Stimulated activated CD8-positive, alpha-beta memory T cell treated with anti-CD3 and anti-CD28 coated beads, Interleukin-15, amount 100 ng/mL, for 24 hours (primary cell): ENCODE data around the gene ROR1.

Experiments
- DNase-seq: peaks from one replicate; pipeline ENCODE4 v3.0.0-alpha.2; 2020; ENCODE audit warnings: low read depth

ROR1 gene

DNA sequence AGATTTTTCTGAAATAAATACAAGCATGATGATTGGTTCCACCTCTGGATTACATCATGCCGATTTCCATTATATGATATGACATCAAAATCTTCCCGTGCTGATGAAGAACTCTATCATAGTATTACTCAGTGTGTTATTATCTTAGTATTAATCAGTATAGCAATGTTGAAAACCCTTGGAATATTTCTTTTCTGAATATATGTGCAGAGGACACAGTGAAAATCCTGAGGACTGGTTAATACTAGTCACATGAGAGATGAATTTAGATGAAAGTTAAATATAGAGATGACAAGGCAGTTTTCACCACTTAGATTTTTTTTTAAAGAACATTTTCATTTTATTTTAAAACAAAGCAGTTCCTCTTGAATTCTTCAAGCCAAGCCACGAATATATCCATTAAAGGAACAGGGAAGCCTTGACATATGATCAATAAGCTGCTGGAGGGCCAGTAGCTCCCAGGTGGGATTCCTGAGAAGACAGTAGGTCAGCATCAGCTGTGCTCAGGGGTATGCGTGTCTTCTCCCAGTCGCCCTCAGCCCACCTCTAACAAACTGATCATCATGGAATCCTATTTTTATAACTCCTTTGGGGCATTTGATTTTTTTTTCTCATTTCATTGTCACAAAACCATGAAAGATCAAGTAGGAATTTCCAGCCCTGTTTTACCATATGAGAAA lies 373.4 kb downstream of the ROR1 start:
- no peak for DNase-seq

DNA sequence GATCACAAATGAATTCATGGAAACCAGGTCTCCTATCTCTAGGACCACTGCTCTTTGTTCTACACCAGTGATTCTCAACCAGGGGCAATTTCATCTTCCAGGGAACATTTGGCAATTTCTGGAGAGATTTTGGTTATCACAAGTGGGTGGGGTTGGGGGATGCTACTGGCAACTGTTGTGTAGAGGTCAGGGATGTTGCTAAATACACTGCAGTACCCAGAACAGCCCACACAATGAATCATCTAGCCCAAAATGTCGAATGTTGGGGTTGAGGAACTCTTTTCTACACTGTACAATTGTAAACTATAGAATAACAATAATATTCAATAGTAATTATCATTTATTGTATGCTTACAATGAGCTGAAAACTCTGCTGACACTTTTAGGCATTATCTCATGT lies 373.9 kb downstream of the ROR1 start:
- DNase-seq: no peak

DNA sequence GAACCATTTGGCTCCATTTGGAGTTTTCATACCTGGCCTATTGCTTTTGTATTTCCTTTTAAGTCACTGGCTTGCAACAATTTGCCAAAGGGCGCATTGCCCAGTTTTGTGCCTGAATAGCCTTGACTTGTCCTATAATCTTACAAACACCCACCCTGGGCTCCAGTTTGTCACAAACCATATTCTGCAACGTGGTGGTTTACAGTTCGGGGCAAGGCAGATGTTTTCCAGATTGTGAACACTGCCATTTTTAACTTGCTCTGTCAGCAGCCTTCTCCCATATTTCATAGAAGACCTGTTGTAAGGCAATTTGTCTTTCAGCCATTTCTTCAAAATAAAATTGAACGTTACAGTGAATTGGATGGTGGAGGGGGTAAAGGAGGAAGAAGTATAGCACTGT lies 376.4 kb downstream of the ROR1 start:
- DNase-seq: no peak

DNA sequence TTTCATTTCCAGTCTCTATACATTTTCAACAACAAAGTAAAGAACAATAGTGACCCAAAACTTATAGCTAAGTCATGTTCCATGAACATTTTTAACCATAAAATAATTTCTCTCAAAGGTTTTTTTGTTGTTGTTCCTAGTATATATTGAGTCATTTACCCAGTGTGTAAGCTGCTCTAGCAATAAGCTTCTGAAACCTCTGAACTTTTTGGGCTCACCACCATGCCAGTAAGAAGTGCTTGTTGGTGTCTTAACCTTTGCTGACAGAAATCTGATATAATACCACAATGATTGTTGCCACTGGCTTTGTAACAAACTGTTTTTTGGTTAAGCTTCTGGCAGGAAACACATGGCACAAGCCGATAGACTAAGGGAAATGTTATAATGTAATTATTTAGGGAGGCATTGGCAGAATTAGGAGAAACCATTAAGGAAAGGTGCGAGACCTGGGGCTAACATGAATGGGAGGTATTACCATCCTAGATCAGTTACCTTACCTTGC lies 377.0 kb downstream of the ROR1 start:
- DNase-seq: no peak

DNA sequence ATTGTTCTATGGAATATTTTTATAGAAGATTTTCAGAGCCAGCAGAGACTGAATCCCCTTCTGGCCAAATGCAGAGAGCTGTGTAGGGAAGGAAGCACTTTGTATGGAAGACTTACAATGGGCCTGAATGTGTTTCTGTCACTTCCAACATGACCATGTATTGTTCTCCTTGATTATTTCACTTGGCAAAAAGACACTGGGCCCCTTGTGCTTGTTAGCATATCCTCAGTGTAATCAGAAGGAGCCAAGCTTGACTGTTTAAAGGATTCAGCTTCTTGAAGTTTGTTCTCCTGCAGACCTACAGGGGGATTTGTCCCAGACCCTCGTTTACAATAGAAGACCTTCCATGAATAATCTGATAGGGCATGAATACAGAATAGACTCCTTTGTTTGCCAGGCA lies 381.5 kb downstream of the ROR1 start:
- DNase-seq: no peak

DNA sequence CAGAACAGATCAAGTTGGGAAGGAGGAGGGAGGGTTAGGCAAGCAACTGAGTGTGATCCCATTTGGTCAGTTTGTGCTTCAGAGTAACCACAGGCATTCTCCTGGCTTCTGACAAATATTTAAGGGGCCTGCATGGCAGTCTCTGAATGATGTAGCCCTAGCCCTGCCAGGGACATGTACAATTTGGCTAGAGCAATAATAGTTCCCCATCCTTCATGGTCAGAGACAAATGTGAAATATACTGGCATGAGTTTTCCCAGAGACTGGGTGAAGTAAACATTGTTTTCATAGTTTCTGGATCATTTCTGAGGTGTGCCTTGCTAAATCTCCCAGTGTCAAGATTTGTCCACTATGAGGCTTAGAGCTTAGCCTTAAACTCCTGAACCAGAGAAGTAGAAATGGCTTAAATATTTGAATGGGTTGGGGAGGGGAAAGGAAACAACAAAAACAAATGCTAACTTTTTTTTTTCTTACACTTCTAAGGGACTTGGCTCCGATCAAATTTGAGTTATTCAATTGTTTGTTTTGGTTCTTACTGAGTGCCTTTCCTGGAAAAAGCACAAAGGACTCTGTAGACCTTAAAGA lies 387.6 kb downstream of the ROR1 start:
- DNase-seq: no peak

DNA sequence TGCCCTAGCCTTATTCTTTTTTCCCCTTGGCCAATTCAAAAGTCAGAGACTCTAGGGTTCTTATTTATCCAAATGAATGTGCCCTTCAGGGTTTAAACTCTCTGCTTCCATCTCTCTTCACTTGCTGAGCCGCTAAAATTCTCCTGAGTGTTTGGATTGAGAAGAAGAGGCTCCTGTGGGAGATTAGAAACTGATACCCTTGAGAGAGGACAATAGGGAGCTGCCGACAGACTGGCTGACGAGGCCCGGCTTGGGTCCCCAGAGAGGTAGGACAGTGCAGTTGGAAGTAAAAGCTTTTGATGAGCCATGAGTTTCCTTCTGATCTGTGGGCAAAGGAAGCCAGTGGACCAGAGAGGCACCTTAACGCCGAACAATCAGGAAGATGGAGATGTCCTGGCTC lies 388.3 kb downstream of the ROR1 start:
- DNase-seq: no peak

DNA sequence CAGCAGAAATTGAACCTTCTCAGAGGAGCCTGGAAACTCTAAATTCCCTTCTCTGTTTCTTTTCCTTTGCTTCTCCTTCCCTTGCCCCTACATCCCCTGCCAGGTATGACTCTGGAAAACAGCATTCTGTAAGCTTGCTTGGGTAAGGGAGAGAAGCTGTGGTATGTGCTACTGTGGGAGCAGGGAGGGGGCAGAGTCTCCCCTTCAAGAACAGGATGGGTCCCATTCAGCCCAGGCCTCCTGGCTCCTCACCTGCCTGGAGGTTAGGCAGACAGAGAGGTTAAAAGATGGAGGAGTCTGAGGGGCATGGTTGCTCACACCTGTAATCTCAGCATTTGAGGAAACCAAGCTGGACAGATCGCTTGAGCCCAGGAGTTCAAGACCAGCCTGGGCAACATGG lies 389.0 kb downstream of the ROR1 start:
- DNase-seq: no peak

DNA sequence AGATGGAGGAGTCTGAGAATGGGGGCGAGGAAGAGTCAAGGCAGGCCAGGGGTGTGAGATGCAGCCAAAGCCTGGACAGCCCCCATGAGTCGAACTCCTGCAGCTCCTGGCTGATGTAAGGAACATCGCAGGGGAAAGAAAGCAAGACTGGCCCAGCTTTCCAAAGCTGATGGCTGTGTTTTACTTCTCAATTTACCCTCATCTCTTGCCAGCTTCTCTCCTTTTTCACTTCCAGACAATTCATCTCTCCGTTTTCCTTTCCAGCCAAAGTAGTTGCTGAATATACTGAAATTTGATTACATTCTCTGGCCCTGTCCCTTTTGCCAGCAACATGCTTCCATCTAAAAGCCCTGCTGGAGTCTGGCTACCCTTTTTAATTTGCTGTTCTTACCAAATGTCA lies 389.6 kb downstream of the ROR1 start:
- no peak for DNase-seq

DNA sequence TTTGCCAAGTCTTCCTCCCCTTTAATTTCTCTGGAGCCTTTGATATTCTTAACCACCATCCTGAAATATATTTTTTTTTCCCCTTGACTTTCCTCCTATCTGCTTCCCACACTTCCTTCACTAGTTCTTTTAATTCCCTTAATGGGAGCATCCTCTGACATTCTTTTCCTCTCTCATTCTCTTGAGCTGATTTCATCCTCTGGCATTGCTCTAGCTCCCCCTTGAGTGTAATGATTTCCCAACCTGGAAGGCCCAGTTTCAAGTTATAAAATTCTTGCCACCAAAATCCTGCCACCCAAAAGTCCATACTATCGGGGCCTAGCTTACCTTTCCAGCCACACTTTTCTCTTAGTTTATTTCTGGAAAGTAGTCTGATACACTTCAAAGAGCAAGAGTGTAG lies 390.2 kb downstream of the ROR1 start:
- DNase-seq: no peak

DNA sequence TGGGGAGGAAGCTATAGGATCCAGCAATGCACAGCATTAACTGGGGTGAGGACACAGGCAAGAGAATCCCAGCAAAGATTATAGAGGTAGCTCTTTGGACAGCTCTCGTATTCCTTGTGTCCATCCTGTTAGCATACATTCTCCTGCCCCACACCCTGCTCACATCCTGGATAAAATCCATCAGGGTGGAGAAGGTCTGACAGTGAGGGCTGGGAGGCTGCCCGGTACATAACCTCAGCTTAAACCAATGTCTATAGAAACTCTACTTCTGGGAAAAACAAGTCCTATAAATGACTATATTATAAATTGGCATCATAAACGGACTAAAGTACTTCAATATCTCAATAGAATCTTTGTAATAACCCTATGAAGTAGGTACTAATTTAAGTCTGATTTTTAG lies 392.8 kb downstream of the ROR1 start:
- DNase-seq: no peak

DNA sequence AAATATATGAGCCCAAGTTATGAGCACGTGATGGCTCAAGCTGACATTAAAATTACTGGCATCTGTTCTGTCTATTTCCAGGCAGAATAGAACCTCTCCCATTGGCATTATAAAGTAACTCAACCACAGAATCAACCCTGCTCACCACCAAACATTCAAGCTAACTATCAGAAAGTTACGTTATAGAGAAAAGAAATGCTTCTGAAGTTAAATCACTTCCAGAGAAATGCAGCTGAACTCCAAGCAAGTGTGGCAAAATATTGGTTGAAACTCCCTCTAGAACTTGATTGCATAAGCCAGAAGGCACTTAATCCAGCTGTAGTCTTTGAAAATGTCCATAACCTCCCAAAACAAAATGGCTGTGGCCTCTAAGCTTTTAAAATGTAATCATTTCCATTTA lies 393.4 kb downstream of the ROR1 start:
- DNase-seq: no peak

DNA sequence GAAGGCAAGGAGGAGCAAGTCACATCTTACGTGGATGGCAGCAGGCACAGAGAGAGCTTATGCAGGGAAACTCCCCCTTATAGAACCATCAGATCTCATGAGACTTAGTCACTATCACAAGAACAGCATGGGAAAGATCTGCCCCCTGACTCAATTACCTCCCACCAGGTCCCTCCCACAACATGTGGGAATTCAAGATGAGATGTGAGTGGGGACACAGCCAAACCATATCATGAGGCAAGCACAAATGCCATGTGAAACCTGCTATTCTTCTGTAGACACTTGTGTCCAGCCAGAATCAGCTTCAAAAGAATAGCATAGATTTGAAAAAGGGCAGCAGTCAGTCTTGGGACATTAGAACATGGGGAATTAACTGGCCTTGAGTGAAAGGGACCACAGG lies 397.4 kb downstream of the ROR1 start:
- no peak for DNase-seq

DNA sequence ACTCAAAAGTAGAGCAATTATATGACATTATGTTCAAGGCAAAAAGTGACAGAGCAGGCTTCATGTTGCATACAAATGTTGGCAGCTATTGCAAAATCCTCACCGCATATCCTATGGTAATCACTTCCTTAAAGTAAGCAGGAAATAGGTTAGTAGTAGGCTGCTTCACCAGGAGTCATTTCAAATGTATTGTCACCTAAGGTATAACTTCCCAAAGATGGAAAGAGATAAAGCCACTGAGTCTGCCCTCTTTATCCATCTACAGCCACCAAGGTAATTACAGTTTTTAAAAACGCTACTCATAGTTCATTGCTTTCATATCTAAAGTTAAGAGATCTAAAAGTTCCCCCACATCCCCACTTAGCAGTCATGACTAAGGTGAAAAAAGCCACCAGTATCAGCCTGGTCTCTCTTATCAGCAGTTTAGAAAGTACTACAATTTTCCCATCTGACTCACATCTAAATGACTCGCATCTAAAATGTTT lies 398.0 kb downstream of the ROR1 start:
- no peak for DNase-seq

DNA sequence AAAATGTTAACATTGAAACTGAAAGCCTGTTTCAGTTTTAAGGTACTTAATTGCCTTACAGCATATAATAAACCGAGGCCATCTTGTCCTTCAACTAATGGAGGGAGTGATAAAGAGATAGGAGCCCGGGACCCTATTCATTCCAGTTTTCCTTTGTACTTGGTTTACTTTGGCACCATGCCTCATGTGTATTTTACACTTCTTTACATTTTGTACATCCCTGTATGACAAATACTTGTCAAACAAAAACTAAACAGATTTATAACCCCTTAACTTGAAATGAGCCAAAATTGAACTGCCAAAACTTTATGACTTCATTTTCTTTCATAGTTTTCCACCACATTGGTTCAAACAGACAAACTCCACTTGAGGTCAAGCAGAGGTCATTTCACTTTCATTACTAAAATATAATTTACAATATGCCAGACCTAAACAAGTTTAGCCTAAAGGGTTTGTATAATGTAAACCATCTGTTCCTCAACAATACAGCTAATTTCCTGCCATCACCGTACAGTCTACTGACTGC lies 398.7 kb downstream of the ROR1 start:
- DNase-seq: no peak

DNA sequence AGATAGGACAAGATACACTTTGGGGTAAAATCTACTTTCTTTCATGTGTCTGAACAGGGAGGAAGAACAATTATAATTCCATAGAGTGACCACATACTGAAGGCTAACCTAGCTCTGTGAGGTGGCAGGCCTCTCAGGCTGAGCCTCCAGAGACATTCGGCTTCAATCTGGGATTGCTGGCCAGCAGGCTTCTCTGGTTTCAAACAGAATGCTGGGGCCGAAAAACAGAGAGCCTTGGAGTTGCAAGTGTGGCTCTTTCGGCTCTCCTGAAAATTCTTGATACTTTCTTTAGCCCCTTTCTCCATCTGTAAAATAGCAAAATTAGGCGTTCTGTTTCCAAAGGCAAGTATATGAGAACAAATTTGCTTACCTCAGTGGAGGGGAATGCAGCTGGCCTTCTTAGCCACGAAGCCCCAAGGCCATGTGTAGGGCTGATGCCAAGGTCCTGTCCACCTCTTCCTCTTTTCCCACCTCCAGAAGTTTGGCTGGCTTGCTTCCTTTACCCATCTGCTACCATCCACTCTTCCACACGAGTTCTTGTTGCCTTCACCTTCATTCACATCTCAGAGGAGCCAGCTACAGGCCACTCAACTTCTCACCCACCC lies 399.6 kb downstream of the ROR1 start:
- no peak for DNase-seq

DNA sequence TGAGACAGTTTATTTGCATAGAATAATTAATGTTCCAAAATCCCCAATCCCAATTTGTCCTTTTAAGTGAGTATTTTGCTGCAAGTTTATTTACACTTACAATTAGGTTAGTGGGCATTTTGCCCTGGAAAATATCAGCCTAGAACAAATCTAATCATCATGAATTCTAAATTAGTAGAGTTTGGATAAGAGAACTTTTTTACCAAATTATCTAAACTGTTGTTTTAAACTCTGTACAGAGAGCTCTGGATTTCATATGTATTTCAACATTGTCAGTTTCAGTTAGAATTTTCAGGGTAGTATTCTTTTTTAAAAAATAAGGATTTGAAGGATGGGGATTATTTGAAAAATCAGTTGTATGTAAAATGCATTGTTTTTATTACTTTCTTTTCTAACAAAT lies 401.8 kb downstream of the ROR1 start:
- no peak for DNase-seq

DNA sequence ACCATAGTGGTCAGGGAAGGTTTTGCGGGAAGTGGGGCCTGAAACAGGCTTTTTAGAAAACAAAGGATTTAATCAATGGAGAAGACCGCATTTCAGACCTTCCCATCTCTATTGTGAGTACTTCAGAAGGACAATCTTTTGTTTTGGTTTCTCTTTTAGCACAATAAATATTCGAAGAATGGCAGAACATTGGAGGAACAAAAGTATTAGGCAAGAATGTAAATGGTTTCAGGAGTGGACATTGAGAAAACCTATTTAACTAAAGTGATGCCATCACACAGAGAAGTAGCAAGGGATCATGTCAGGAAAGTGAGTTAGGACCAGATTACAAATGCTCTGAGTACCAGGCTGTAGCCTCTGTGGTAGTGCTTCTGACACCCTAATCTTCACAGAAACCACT lies 402.8 kb downstream of the ROR1 start:
- DNase-seq: no peak

DNA sequence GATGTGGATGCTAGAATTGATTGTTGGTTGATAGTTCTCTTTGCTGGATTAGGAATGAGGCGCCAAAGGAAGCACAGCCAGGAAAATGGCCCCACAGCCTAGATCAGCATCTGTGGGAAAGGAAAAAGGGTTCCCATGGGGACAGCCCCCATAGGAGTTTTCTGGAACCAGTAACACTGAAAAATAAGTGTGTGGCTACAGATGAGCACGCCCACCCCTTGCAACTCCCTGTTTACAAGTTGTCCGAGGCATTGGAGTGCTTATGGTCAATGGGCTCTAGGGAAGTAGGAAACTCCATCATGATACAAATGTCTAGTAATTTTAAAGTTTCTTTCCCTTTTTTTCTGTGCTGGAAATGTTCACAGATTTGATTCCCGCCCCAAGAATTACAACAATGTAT lies 405.8 kb downstream of the ROR1 start:
- no peak for DNase-seq

DNA sequence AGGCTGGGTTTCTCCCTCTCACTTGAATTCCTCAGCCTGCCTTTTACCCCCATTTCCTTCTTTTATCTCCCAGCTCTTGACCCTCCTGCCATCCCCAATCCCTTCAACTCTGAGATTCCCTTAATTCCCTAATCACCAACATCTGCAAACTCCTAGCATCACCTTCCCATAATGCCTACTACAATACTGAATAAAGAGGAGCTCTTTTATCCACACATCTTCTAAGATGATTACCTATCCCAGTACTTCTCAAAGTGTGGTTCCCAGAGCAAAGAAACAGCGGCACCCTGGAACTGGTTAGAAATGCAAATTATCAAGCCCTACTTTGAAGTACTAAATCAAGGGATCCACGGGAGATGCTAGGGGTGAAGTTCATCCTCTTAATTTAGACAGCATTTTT lies 408.4 kb downstream of the ROR1 start:
- no peak for DNase-seq

DNA sequence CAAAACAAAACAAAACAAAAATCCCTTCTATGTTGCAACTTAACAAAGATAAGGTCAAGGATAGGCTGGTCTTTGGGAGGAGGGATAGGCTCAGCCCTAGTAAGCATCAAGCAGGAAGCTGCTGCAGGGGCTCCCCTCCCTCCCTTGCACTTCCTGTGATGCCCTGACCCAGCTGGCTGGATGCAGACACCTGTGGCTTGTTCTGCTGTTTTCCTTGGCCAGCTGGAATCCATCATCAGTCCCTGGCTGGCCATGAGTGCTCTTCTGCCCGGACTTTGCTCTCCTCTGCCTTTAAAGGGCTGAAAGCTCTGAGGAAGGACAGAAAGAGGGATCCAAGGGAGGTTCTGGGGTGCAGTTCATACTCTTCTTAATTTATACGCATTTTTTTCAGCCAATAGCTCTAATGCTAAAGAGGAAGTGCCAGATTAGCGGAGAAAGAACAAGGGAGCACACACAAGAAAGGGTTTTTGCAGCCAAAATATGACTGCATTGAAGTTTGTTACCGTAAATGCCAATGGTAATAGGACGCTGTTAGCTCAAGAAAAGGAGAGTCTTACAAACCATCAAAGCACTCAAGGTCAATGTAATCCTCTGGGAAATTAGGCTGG lies 409.7 kb downstream of the ROR1 start:
- no peak for DNase-seq

DNA sequence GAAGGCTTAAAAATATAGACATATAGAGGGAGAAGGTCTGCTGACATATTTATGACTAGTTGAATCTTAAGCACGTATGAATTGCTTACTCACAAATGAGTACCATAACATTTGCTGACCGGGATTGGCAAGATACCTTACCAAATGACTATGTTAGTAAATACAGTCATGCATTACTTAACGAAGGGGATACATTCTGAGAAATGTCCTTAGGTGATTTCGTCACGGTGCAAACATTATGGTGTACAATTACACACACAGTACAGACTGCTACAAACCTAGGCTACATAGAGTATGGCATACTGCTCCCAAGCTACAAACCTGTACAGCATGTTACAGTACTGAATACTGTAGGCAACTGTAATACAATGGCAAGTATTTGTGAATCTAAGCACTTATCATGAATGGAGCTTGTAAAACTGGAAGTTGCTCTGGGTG lies 410.2 kb downstream of the ROR1 start:
- DNase-seq: no peak
